Kidney (tissue), 14 donors: ENCODE measurements around the gene SENP8. TPM values are rescaled to one million over a fixed set of nuclear protein-coding genes. Genes with fewer than 3 reads are reported as not detected.

Experiments
- DNase-seq, 5 donors: peaks; one replicate each; pipeline ENCODE4 v3.0.0-alpha.2; 2013 to 2020
- FAIRE-seq: peaks from 2 replicates; lab custom pipeline; 2012; peaks lifted over from hg19 to GRCh38; lab: Jason Lieb, UNC
- H3K27ac ChIP-seq, 2 donors: one replicate each; pipeline ENCODE4 v1.7.0; 2013; ENCODE audit warnings: low read depth in 2 of 2, low read length in 2 of 2, inconsistent platforms in 1 of 2
- H3K27me3 ChIP-seq: one replicate; pipeline ENCODE4 v1.7.1; 2013; ENCODE audit warnings: low read length, inconsistent platforms; ENCODE audit not compliant: control insufficient read depth, insufficient read depth
- H3K36me3 ChIP-seq, 3 donors: one replicate each; pipeline versions ENCODE4 v1.7.0 to v1.7.1; 2013; ENCODE audit warnings: low read length in 3 of 3, control low read depth in 1 of 3, inconsistent platforms in 1 of 3; ENCODE audit not compliant: insufficient read depth in 3 of 3, control insufficient read depth in 2 of 3
- H3K4me1 ChIP-seq, 3 donors: one replicate each; pipeline versions ENCODE4 v1.7.0 to v1.7.1; 2013; ENCODE audit warnings: low read length in 3 of 3, inconsistent platforms in 1 of 3, low read depth in 1 of 3; ENCODE audit not compliant: control insufficient read depth in 2 of 3, insufficient read depth in 2 of 3
- H3K4me3 ChIP-seq, 3 donors: one replicate each; pipeline versions ENCODE4 v1.7.0 to v1.8.1; 2013; ENCODE audit warnings: low read length in 3 of 3, control low read depth in 1 of 3, inconsistent platforms in 1 of 3
- H3K9ac ChIP-seq, 3 donors: one replicate each; pipeline versions ENCODE4 v1.7.0 to v1.7.1; 2013; ENCODE audit warnings: low read length in 3 of 3, control low read depth in 1 of 3, inconsistent platforms in 1 of 3
- H3K9me3 ChIP-seq, 3 donors: one replicate each; pipeline versions ENCODE4 v1.7.0 to v1.7.1; 2013; ENCODE audit warnings: low read length in 3 of 3, control low read depth in 1 of 3, inconsistent platforms in 1 of 3; ENCODE audit not compliant: control insufficient read depth in 2 of 3, insufficient read depth in 1 of 3
- intact Hi-C: fragments of 100-400 bp; cut with DNase I; formaldehyde crosslinking; loops from one replicate; pipeline ENCODE4 v1.11.1; 2022
- polyA plus RNA-seq: library from polyadenylated mRNA; stranded (reverse); fragments of 350-450 nt; fragmentation: Illumina TruSeq; extraction: RNeasy Lipid Tissue Mini Kit (QIAGEN cat#74804); gene quantifications from one replicate; pipeline ENCODE4 v1.2.3, GENCODE V29; 2014; ENCODE audit warnings: low read depth, low replicate concordance; ENCODE audit not compliant: insufficient read depth
- total RNA-seq: library from RNA; stranded (reverse); fragmentation: NEBNext Ultra II Directional; extraction: Animal tissue kit (Norgen Biotek cat#: 25700); gene quantifications from one replicate; pipeline ENCODE4 v1.2.1, GENCODE V29; 2021
- TF ChIP-seq, protein P1 (sequence below): IDR thresholded peaks from 3 replicates; pipeline ENCODE4 v1.5.1; 2012; ENCODE audit warnings: mild to moderate bottlenecking, moderate library complexity, borderline replicate concordance; ENCODE audit not compliant: insufficient read depth; ENCODE audit errors: extremely low read depth
- donor health status: control.
- donor health status: control.
- donor health status: control.
- donor health status: control.
- donor health status: control.
- donor health status: DM: yes; HTN: yes; CAD: no.
- donor health status: Normal renal cell carcinoma (clear cell type).

SENP8 gene
- total and polyA plus RNA-seq, 2 donors from 2014 or later, result 4.8 to 5.6 TPM

DNA sequence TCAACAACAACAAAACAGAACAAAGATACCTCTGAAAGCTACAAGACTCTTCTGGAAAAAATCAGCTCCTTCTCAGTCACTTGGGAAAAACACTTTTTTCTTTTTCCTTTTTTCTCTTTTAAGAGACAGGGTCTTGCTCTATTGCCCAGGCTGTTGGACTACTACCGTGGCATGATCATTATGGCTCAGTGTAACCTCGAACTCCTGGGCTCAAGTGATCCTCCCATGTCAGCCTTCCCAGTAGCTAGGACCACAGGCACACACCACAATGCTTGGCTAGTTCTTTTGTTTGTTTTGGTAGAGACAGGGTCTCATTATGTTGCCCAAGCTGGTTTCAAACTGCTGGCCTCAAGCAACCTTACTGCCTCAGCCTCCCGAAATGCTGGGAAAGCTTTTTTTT lies 13.1 kb upstream of the SENP8 start:
- Histone ChIP-seq H3K27ac (no peak overlapping the region), H3K36me3 (no peaks in the 10 kb centered on the region), H3K4me3 (no peak overlapping the region), H3K9me3 (no peaks in the 10 kb centered on the region), H3K27me3 (no peaks in the 10 kb centered on the region), H3K4me1 (peaks cover 0 to 3% (median 0%) of the 10 kb centered on the region in 3 donors), H3K9ac (no peak overlapping the region)
- intact Hi-C loops, result no loop called here
- no peak for FAIRE-seq
- TF ChIP-seq, protein P1, sequence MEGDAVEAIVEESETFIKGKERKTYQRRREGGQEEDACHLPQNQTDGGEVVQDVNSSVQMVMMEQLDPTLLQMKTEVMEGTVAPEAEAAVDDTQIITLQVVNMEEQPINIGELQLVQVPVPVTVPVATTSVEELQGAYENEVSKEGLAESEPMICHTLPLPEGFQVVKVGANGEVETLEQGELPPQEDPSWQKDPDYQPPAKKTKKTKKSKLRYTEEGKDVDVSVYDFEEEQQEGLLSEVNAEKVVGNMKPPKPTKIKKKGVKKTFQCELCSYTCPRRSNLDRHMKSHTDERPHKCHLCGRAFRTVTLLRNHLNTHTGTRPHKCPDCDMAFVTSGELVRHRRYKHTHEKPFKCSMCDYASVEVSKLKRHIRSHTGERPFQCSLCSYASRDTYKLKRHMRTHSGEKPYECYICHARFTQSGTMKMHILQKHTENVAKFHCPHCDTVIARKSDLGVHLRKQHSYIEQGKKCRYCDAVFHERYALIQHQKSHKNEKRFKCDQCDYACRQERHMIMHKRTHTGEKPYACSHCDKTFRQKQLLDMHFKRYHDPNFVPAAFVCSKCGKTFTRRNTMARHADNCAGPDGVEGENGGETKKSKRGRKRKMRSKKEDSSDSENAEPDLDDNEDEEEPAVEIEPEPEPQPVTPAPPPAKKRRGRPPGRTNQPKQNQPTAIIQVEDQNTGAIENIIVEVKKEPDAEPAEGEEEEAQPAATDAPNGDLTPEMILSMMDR, result no peak
- no peak for DNase-seq

DNA sequence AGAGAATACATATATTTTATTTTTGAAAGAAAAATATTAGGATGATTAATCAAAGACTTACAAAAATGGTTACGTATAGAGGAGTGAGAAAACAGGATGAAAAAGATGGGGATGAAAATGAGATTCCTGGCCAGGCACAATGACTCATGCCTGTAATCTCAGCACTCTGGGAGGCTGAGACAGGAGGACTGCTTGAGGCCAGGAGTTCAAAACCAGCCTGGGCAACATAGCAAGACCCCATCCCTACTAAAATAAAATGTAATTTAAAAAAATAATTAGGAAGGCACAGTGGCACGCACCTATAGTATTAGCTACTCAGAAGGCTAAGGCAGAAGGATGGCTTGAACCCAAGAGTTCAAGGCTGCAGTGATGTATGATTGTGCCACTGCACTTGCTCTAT lies 12.1 kb upstream of the SENP8 start:
- Histone ChIP-seq H3K27ac (no peak overlapping the region), H3K4me3 (no peak overlapping the region), H3K36me3 (no peaks in the 10 kb centered on the region), H3K4me1 (peaks cover 0 to 3% (median 0%) of the 10 kb centered on the region in 3 donors), H3K27me3 (no peaks in the 10 kb centered on the region), H3K9ac (no peak overlapping the region), H3K9me3 (no peaks in the 10 kb centered on the region)
- no peak for DNase-seq
- FAIRE-seq, result no peak
- TF ChIP-seq, protein P1, result no peak
- intact Hi-C loops, result no loop called here

- H3K4me1 ChIP-seq, result peaks cover 1 to 8% (median 8%) of the 10 kb centered on the region in 3 donors
- no peaks in the 10 kb centered on the region for H3K9me3 ChIP-seq
- no peak overlapping the region for H3K9ac ChIP-seq
- H3K27ac ChIP-seq, result no peak overlapping the region
- FAIRE-seq (no peak), DNase-seq (no peak)
- TF ChIP-seq, protein P1, result no peak
- H3K4me3 ChIP-seq, result no peak overlapping the region
- intact Hi-C loops, result no loop called here
- H3K36me3 ChIP-seq, result no peaks in the 10 kb centered on the region
- H3K27me3 ChIP-seq, result no peaks in the 10 kb centered on the region
Measured at GRCh38 chr15:72110355-72110754, 7.8 kb upstream of the SENP8 start.

- TF ChIP-seq, protein P1, result no peak
- no peaks in the 10 kb centered on the region for H3K36me3 ChIP-seq
- FAIRE-seq (no peak), DNase-seq (peak in 3 of 5 donors; percentile 32 to 73 (median 36))
- H3K9ac ChIP-seq, result no peak overlapping the region
- intact Hi-C loops, result no loop called here
- no peak overlapping the region for H3K27ac ChIP-seq
- H3K4me3 ChIP-seq, result no peak overlapping the region
- H3K27me3 ChIP-seq, result no peaks in the 10 kb centered on the region
- peaks cover 2 to 15% (median 8%) of the 10 kb centered on the region in 3 donors for H3K4me1 ChIP-seq
- H3K9me3 ChIP-seq, result no peaks in the 10 kb centered on the region
Measured at GRCh38 chr15:72112116-72112515, 6.1 kb upstream of the SENP8 start.
